Astrocyte (in vitro differentiated cells and primary cell): ENCODE results near the gene TIMM22.

Source experiments
- CTCF ChIP-seq: IDR thresholded peaks from 2 replicates; pipeline ENCODE4 v1.5.1; 2011; ENCODE audit warnings: low read depth, mild to moderate bottlenecking, inconsistent platforms, low read length, moderate library complexity; ENCODE audit not compliant: insufficient read depth
- EZH2 ChIP-seq: IDR thresholded peaks from 2 replicates; pipeline ENCODE4 v1.6.1; 2012; ENCODE audit warnings: mild to moderate bottlenecking, low read length, inconsistent platforms; ENCODE audit not compliant: insufficient read depth

GRCh38 chr17:1031711-1032110 lies 34.8 kb downstream of the TIMM22 start:
- TF ChIP-seq CTCF (no peak), EZH2 (no peak)
